Ammon's horn (tissue), 1 donor: ENCODE measurements around the gene EDA2R.

Experiments
- DNase-seq: peaks from one replicate; pipeline ENCODE4 v3.0.0-alpha.2; 2016; ENCODE audit warnings: low spot score

Gene EDA2R

GRCh38 chrX:66638591-66639500, at the start of gene EDA2R:
EDA2R (minus strand) TSS chrX:66639078; CDS start chrX:66616020, 23,058 bp downstream.
- peak; percentile 46 for DNase-seq

- DNase-seq = no peak
Observed at GRCh38 chrX:66684196-66684595, 45.3 kb upstream of the EDA2R start.

GRCh38 chrX:66680451-66680850, 41.6 kb upstream of the EDA2R start:
- DNase-seq = peak; percentile 2

GRCh38 chrX:66677430-66677829, 38.6 kb upstream of the EDA2R start:
- no peak for DNase-seq

GRCh38 chrX:66676990-66677389, 38.1 kb upstream of the EDA2R start:
- no peak for DNase-seq

- no peak for DNase-seq
Observed at GRCh38 chrX:66676413-66676812, 37.5 kb upstream of the EDA2R start.

GRCh38 chrX:66675541-66675940, 36.7 kb upstream of the EDA2R start:
- no peak for DNase-seq

- no peak for DNase-seq
Observed at GRCh38 chrX:66674506-66674905, 35.6 kb upstream of the EDA2R start.

- no peak for DNase-seq
Observed at GRCh38 chrX:66672106-66672505, 33.2 kb upstream of the EDA2R start.

- no peak for DNase-seq
Observed at GRCh38 chrX:66654411-66654810, 15.5 kb upstream of the EDA2R start.

GRCh38 chrX:66635360-66635759, 3.5 kb downstream of the EDA2R start:
- no peak for DNase-seq

GRCh38 chrX:66634272-66634671, 4.6 kb downstream of the EDA2R start:
- no peak for DNase-seq

- DNase-seq = no peak
Observed at GRCh38 chrX:66633541-66633940, 5.3 kb downstream of the EDA2R start.

GRCh38 chrX:66632981-66633380, 5.9 kb downstream of the EDA2R start:
- no peak for DNase-seq

GRCh38 chrX:66632473-66632872, 6.4 kb downstream of the EDA2R start:
- no peak for DNase-seq

- no peak for DNase-seq
Observed at GRCh38 chrX:66625525-66625924, 13.4 kb downstream of the EDA2R start.

- no peak for DNase-seq
Observed at GRCh38 chrX:66622209-66622608, 16.7 kb downstream of the EDA2R start.

- DNase-seq = no peak
Observed at GRCh38 chrX:66616944-66617343, 21.9 kb downstream of the EDA2R start.

- DNase-seq = peak; percentile 63
Observed at GRCh38 chrX:66602381-66602938, 36.4 kb downstream of the EDA2R start.

- no peak for DNase-seq
Observed at GRCh38 chrX:66601522-66601921, 37.4 kb downstream of the EDA2R start.

- DNase-seq = no peak
Observed at GRCh38 chrX:66579219-66579618, 59.7 kb downstream of the EDA2R start.

- DNase-seq = no peak
Observed at GRCh38 chrX:66553973-66554372, 84.9 kb downstream of the EDA2R start.

- no peak for DNase-seq
Observed at GRCh38 chrX:66547847-66548369, 91.0 kb downstream of the EDA2R start.
